Breast epithelium (tissue), 3 donors: ENCODE results near the gene SOX30.

Experiments
- POLR2A ChIP-seq: fragments of 450-650 bp; IDR thresholded peaks from one replicate; pipeline ENCODE4 v1.6.1; 2016; ENCODE audit warnings: antibody characterized with exemption, mild to moderate bottlenecking, moderate library complexity
- POLR2AphosphoS5 ChIP-seq, 3 donors: sonication (generic); formaldehyde crosslinking; IDR thresholded peaks; one replicate each; pipeline ENCODE4 v1.6.1; 2017; ENCODE audit warnings: antibody characterized with exemption in 3 of 3
- TF ChIP-seq, protein P1 (sequence below), 3 donors: fragments of 450-650 bp; IDR thresholded peaks; one replicate each; pipeline ENCODE4 v1.5.1; 2016 to 2017; ENCODE audit warnings: antibody characterized with exemption in 3 of 3, mild to moderate bottlenecking in 3 of 3, moderate library complexity in 3 of 3

DNA sequence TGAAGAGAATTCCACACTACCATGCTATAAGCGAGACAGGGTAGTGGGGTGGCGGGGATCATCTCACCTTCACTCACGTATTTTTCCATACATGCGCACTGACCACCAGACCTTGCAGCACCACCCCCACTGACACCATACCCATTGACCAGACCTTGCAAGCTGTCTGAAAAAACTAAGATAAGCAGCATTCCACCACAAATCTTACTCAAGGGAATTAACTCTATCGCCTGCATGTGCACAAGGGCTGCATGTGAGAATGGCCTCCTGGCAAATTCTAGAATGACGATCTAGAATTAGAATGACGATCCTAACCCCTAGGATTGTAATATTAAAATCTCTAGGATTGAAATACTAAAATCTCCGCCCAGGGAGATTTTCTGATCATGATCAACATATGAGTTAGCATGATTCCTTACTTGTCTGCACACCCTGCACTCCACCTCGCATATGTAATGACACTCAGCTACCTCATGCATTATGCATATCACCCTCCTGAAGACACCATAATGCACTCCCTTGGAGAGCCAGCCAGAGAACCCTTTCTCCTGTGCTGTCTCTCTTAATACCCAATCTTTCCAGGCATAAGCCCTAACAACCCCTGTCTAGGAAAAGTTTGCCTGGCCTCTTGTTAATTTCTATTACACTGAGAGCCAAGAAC lies 11.7 kb downstream of the SOX30 start:
- TF ChIP-seq POLR2AphosphoS5 (IDR thresholded peaks at IDR 0.05) (no peak), POLR2A (no peak)
- TF ChIP-seq, protein P1, sequence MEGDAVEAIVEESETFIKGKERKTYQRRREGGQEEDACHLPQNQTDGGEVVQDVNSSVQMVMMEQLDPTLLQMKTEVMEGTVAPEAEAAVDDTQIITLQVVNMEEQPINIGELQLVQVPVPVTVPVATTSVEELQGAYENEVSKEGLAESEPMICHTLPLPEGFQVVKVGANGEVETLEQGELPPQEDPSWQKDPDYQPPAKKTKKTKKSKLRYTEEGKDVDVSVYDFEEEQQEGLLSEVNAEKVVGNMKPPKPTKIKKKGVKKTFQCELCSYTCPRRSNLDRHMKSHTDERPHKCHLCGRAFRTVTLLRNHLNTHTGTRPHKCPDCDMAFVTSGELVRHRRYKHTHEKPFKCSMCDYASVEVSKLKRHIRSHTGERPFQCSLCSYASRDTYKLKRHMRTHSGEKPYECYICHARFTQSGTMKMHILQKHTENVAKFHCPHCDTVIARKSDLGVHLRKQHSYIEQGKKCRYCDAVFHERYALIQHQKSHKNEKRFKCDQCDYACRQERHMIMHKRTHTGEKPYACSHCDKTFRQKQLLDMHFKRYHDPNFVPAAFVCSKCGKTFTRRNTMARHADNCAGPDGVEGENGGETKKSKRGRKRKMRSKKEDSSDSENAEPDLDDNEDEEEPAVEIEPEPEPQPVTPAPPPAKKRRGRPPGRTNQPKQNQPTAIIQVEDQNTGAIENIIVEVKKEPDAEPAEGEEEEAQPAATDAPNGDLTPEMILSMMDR (IDR thresholded peaks at IDR 0.05) = no peak
